A549 treated with AZD9567 at 1 μM for 4 hours (cell line): ENCODE results near the gene ZNG1E. TPM values are rescaled to one million over a fixed set of nuclear protein-coding genes. Genes with fewer than 3 reads are reported as not detected.

Experiments
- total RNA-seq: library from RNA; stranded (reverse); fragments of 200-300 nt; extraction: Qiagen RNA extraction; gene quantifications from 5 replicates; pipeline ENCODE4 v1.2.3, GENCODE V29; 2022; ENCODE audit not compliant: insufficient read depth

ZNG1E gene
- total RNA-seq: 62.4 to 69.5 TPM (median 67.7 TPM) in 5 replicates

GRCh38 chr9:65675589-65676021 lies at the start of gene ZNG1E:
Gene ZNG1E (plus strand): TSS chr9:65675928. CDS start chr9:65675977, 49 bp downstream.

DNA sequence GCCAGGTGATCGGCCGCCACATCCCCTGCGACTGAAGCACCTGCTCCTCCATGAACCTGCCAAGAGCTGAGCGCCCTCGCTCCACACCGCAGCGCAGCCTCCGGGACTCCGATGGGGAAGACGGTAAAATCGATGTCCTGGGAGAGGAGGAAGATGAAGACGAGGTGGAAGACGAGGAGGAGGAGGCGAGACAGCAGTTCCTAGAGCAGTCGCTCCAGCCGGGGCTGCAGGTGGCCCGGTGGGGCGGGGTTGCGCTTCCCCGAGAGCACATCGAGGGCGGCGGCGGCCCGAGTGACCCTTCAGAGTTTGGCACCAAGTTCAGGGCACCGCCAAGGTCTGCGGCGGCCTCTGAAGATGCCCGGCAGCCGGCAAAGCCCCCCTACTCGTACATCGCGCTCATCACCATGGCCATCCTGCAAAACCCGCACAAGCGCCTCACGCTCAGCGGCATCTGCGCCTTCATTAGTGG lies 61.4 kb downstream of the ZNG1E start, which contains the start of gene FOXD4L4:
FOXD4L4 (plus strand) TSS at position 51 of the 469 bp plus-strand sequence; CDS start at position 51, 0 bp downstream.

Other genes starting within 250 kb of the ZNG1E start
- 0.06 TPM in 1 of 5 replicates, not detected in the others for gene FOXD4L4, start 61.2 kb downstream of the ZNG1E start, total RNA-seq